ENCODE results near the gene SIPA1L3.

SIPA1L3 gene

DNA sequence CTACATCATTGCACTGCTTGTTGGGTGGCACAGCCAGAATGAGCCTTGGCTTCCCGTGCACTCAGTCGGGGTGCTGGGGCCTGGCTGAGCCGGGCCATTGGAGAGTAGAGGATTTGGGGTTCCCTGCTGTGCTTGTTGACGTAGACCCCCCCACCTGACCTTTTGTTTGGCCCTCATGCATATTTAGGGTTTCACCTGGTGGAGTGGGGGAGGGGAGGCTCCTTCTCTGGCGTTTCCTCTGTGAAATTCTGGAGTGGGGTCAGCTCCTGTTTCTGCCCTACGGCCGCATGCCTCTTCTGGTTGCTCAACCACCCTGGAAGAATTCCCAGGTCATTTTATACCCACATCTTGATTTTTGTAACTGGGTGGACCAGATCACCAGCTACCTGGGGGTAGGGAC is 82.8 kb downstream of the SIPA1L3 start (continued):
- TF ChIP-seq, protein P1, sequence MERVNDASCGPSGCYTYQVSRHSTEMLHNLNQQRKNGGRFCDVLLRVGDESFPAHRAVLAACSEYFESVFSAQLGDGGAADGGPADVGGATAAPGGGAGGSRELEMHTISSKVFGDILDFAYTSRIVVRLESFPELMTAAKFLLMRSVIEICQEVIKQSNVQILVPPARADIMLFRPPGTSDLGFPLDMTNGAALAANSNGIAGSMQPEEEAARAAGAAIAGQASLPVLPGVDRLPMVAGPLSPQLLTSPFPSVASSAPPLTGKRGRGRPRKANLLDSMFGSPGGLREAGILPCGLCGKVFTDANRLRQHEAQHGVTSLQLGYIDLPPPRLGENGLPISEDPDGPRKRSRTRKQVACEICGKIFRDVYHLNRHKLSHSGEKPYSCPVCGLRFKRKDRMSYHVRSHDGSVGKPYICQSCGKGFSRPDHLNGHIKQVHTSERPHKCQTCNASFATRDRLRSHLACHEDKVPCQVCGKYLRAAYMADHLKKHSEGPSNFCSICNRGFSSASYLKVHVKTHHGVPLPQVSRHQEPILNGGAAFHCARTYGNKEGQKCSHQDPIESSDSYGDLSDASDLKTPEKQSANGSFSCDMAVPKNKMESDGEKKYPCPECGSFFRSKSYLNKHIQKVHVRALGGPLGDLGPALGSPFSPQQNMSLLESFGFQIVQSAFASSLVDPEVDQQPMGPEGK (CRISPR knock-in tag; IDR thresholded peaks at IDR 0.05; ENCODE audit: borderline replicate concordance): no peak
- no peak for TF ChIP-seq ESRRG (CRISPR knock-in tag; IDR thresholded peaks at IDR 0.05)
- TF ChIP-seq, protein P2, sequence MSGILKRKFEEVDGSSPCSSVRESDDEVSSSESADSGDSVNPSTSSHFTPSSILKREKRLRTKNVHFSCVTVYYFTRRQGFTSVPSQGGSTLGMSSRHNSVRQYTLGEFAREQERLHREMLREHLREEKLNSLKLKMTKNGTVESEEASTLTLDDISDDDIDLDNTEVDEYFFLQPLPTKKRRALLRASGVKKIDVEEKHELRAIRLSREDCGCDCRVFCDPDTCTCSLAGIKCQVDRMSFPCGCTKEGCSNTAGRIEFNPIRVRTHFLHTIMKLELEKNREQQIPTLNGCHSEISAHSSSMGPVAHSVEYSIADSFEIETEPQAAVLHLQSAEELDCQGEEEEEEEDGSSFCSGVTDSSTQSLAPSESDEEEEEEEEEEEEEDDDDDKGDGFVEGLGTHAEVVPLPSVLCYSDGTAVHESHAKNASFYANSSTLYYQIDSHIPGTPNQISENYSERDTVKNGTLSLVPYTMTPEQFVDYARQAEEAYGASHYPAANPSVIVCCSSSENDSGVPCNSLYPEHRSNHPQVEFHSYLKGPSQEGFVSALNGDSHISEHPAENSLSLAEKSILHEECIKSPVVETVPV (CRISPR knock-in tag; IDR thresholded peaks at IDR 0.05): no peak
- no peak for TF ChIP-seq ZNF8 (CRISPR knock-in tag; IDR thresholded peaks at IDR 0.05)

GRCh38 chr19:37990362-37990761 is 83.4 kb downstream of the SIPA1L3 start:
- ATAC-seq: no peak
- no peak for TF ChIP-seq CREB5 (CRISPR knock-in tag; IDR thresholded peaks at IDR 0.05; ENCODE audit: low read depth)
- TF ChIP-seq POU6F1 (CRISPR knock-in tag; IDR thresholded peaks at IDR 0.05; ENCODE audit: borderline replicate concordance, low read depth): no peak
- TF ChIP-seq ISL1 (CRISPR knock-in tag; IDR thresholded peaks at IDR 0.05): no peak
- no peak for TF ChIP-seq SNAI2 (CRISPR knock-in tag; IDR thresholded peaks at IDR 0.05)
- TF ChIP-seq ZNF565 (CRISPR knock-in tag; conservative IDR thresholded peaks at IDR 0.05; ENCODE audit: low read depth): no peak
- TF ChIP-seq ZNF8 (CRISPR knock-in tag; IDR thresholded peaks at IDR 0.05): no peak
- TF ChIP-seq TOX (CRISPR knock-in tag; IDR thresholded peaks at IDR 0.05; ENCODE audit: borderline replicate concordance): no peak
- no peak for TF ChIP-seq TSHZ2 (CRISPR knock-in tag; IDR thresholded peaks at IDR 0.05)
- no peak for TF ChIP-seq ZFP3 (CRISPR knock-in tag; IDR thresholded peaks at IDR 0.05)
- TF ChIP-seq RARB (CRISPR knock-in tag; IDR thresholded peaks at IDR 0.05): no peak

DNA sequence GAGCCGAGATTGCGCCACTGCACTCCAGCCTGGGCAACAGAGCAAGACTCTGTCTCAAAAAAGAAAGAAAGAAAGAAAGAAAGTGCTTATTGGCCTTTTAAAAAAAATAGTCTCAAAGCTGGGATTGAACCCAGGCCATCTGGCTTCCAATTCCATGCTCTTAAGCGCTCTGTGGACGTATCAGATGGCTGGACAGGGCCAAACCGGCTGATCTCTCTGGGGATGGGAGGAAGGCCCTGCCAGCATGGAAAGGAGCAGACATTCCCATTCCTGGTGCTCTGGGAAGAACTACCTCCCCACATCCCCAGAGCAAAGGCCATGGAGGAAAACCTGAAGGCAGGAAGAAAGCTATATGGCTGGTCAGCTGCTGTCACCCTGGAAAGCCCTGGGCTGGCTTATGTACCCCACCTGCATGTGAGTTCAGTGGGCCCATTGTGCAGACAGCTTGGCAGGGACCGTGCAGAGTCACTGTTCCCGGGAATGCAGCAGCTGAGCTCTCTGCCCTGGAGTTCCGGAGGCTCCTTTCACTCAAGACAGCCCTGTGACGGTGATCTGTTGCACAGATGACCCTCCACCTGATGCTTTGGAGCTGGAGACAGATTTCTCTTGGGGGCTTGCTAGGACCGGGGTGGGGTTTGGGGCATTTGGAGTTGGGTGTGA is 84.3 kb downstream of the SIPA1L3 start:
- TF ChIP-seq ZFP30 (CRISPR knock-in tag; IDR thresholded peaks at IDR 0.05) (no peak), CSDC2 (CRISPR knock-in tag; IDR thresholded peaks at IDR 0.05) (no peak), BACH2 (CRISPR knock-in tag; IDR thresholded peaks at IDR 0.05; ENCODE audit: borderline replicate concordance) (no peak), ZFP3 (CRISPR knock-in tag; IDR thresholded peaks at IDR 0.05) (no peak), SNAI2 (CRISPR knock-in tag; IDR thresholded peaks at IDR 0.05) (no peak), ZNF70 (CRISPR knock-in tag; IDR thresholded peaks at IDR 0.05) (no peak), ZC3H10 (CRISPR knock-in tag; IDR thresholded peaks at IDR 0.05) (no peak), POU6F1 (CRISPR knock-in tag; IDR thresholded peaks at IDR 0.05; ENCODE audit: borderline replicate concordance, low read depth) (no peak), GLIS3 (CRISPR knock-in tag; IDR thresholded peaks at IDR 0.05) (no peak), RARB (CRISPR knock-in tag; IDR thresholded peaks at IDR 0.05) (no peak), ESRRG (CRISPR knock-in tag; IDR thresholded peaks at IDR 0.05) (no peak), CREB5 (CRISPR knock-in tag; IDR thresholded peaks at IDR 0.05; ENCODE audit: low read depth) (no peak), TCF4 (CRISPR knock-in tag; IDR thresholded peaks at IDR 0.05; ENCODE audit: borderline replicate concordance) (no peak)
- TF ChIP-seq, protein P2 (CRISPR knock-in tag; IDR thresholded peaks at IDR 0.05): no peak
- TF ChIP-seq, protein P1 (CRISPR knock-in tag; IDR thresholded peaks at IDR 0.05; ENCODE audit: borderline replicate concordance): no peak
- ATAC-seq: no peak
